ENCODE results near the gene HOXB2. TPM values are rescaled to one million over a fixed set of nuclear protein-coding genes. Genes with fewer than 3 reads are reported as not detected.

The HOXB2 gene
- total RNA-seq, 1 experiment from 2014 or later: not detected

DNA sequence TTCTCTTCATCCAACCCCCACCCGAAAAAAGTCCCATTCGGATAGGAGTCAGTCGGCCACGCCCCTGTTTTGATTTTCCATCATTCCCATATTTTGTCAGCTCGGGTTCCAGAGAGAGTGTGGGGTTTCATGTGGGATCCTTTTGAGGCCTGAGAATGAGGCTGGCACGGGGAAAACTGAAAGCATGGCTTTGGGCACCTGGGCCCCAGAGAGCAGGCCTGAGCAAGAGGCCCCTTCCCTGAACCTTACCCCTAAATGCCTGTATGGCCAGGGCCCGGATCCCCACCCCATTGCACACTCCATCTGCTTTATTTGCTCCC is 37.8 kb upstream of the HOXB2 start:
- peaks cover 15 to 32% of the 10 kb centered on the region in 2 experiments for H3K4me1 Mint-ChIP-seq
- Histone ChIP-seq H3K9ac (ENCODE audit: extremely low read depth, insufficient read length, low read length) (no peak overlapping the region), H3K27ac (ENCODE audit: insufficient read length, low read depth, low read length) (no peak overlapping the region), H2AK5ac (ENCODE audit: insufficient read length, low read length) (no peak overlapping the region), H4K20me1 (ENCODE audit: control insufficient read depth, insufficient read depth, insufficient read length) (no peaks in the 10 kb centered on the region), H3K27me3 (ENCODE audit: insufficient read depth, low read length) (peaks cover 96% of the 10 kb centered on the region), H3K14ac (ENCODE audit: insufficient read depth, low read length) (no peak overlapping the region), H3K79me2 (ENCODE audit: insufficient read depth, low read length) (no peaks in the 10 kb centered on the region), H3K23ac (ENCODE audit: insufficient read length, low read depth, low read length) (no peak overlapping the region), H3K4me1 (ENCODE audit: insufficient read depth, low read length) (no peaks in the 10 kb centered on the region), H4K91ac (ENCODE audit: insufficient read length, low read depth, low read length) (no peak overlapping the region), H3K56ac (ENCODE audit: insufficient read length, low read depth, low read length) (no peak overlapping the region), H2BK5ac (ENCODE audit: insufficient read length, low read length) (no peak overlapping the region), H3K4ac (ENCODE audit: low read depth, low read length) (no peak overlapping the region), H3K4me2 (ENCODE audit: insufficient read depth, insufficient read length, low read length) (no peak overlapping the region), H3K18ac (ENCODE audit: insufficient read length, low read depth, low read length) (no peak overlapping the region), H2BK20ac (ENCODE audit: low read depth, low read length, poor library complexity, severe bottlenecking) (no peak overlapping the region), H4K5ac (ENCODE audit: insufficient read length, low read depth, low read length) (no peak overlapping the region), H2BK120ac (ENCODE audit: low read depth, low read length, poor library complexity, severe bottlenecking) (no peak overlapping the region), H3T11ph (ENCODE audit: low read length) (no peak overlapping the region), H3K79me1 (ENCODE audit: insufficient read depth, low read depth, low read length, poor library complexity, severe bottlenecking) (no peaks in the 10 kb centered on the region), H2BK15ac (ENCODE audit: low read depth, low read length) (no peak overlapping the region), H2BK12ac (ENCODE audit: insufficient read length, low read depth, low read length) (no peak overlapping the region), H2AFZ (ENCODE audit: low read length) (no peak overlapping the region), H4K8ac (replicated peaks; ENCODE audit: insufficient read length, low read depth, low read length) (no peak overlapping the region), H3K23me2 (ENCODE audit: insufficient read length, low read depth, low read length, poor library complexity, severe bottlenecking) (peaks cover 3% of the 10 kb centered on the region), H3K9me3 (ENCODE audit: control insufficient read depth, low read depth, low read length) (no peaks in the 10 kb centered on the region)
- no peak overlapping the region for H3K4me3 Mint-ChIP-seq
- H3K9me3 Mint-ChIP-seq: peaks cover 10 to 26% of the 10 kb centered on the region in 2 experiments
- DNase-seq: no peak
- H3K36me3 Mint-ChIP-seq (ENCODE audit: insufficient read depth in 1 of 3, low read depth in 3 of 3): no peaks in the 10 kb centered on the region; a peak in 2 of 7 replicates
- peaks cover 98% of the 10 kb centered on the region for H3K27me3 Mint-ChIP-seq (ENCODE audit: low read depth)
- no peak overlapping the region for H3K27ac Mint-ChIP-seq
- TF ChIP-seq, protein P1, sequence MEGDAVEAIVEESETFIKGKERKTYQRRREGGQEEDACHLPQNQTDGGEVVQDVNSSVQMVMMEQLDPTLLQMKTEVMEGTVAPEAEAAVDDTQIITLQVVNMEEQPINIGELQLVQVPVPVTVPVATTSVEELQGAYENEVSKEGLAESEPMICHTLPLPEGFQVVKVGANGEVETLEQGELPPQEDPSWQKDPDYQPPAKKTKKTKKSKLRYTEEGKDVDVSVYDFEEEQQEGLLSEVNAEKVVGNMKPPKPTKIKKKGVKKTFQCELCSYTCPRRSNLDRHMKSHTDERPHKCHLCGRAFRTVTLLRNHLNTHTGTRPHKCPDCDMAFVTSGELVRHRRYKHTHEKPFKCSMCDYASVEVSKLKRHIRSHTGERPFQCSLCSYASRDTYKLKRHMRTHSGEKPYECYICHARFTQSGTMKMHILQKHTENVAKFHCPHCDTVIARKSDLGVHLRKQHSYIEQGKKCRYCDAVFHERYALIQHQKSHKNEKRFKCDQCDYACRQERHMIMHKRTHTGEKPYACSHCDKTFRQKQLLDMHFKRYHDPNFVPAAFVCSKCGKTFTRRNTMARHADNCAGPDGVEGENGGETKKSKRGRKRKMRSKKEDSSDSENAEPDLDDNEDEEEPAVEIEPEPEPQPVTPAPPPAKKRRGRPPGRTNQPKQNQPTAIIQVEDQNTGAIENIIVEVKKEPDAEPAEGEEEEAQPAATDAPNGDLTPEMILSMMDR (conservative IDR thresholded peaks at IDR 0.05): no peak
- WGBS (ENCODE audit: extremely low coverage, insufficient read length, low lambda C conversion rate): no CpG with 5 or more reads among the region's 7 CpGs
